IPS-18a (cell line): ENCODE results near the gene INPP5F.
"Not testable (repeated sequence)": the region's sequence is repeated elsewhere in the genome, so short reads cannot be mapped to it uniquely, and the experiment has no call there.

ENCODE experiments used
- H3K27ac ChIP-seq: one replicate; pipeline ENCODE4 v1.5.1; 2013; ENCODE audit warnings: low read length
- H3K27me3 ChIP-seq: one replicate; pipeline ENCODE4 v1.6.1; 2013; ENCODE audit warnings: mild to moderate bottlenecking, low read length; ENCODE audit not compliant: control insufficient read depth, insufficient read depth
- H3K36me3 ChIP-seq: one replicate; pipeline ENCODE4 v1.6.1; 2013; ENCODE audit warnings: low read depth, low read length; ENCODE audit not compliant: control insufficient read depth
- H3K4me1 ChIP-seq: one replicate; pipeline ENCODE4 v1.6.1; 2013; ENCODE audit warnings: low read depth, low read length; ENCODE audit not compliant: control insufficient read depth
- H3K4me3 ChIP-seq: one replicate; pipeline ENCODE4 v1.5.1; 2013; ENCODE audit warnings: low read length
- H3K9ac ChIP-seq: one replicate; pipeline ENCODE4 v1.6.1; 2013; ENCODE audit warnings: mild to moderate bottlenecking, low read length, moderate library complexity
- H3K9me3 ChIP-seq: one replicate; pipeline ENCODE4 v1.6.1; 2013; ENCODE audit warnings: low read depth, low read length; ENCODE audit not compliant: control insufficient read depth

INPP5F gene

DNA sequence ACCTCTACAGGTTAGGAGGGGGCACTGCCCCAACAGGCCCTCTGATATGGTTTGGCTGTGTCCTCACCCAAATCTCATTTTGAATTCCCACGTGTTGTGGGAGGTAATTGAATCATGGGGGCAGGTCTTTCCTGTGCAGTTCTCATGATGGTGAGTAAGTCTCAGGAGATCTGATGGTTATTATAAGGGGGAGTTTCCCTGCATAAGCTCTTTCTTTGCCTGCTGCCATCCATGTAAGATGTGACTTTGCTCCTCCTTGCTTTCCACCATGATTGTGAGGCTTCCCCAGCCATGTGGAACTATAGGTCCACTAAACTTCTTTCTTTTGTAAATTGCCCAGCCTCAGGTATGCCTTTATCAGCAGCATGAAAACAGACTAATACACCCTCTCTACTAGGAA, 14.9 kb upstream of the INPP5F start:
- not testable (repeated sequence) for H3K4me3 ChIP-seq, H3K4me1 ChIP-seq, H3K27me3 ChIP-seq, H3K9ac ChIP-seq, H3K27ac ChIP-seq, H3K9me3 ChIP-seq, H3K36me3 ChIP-seq

DNA sequence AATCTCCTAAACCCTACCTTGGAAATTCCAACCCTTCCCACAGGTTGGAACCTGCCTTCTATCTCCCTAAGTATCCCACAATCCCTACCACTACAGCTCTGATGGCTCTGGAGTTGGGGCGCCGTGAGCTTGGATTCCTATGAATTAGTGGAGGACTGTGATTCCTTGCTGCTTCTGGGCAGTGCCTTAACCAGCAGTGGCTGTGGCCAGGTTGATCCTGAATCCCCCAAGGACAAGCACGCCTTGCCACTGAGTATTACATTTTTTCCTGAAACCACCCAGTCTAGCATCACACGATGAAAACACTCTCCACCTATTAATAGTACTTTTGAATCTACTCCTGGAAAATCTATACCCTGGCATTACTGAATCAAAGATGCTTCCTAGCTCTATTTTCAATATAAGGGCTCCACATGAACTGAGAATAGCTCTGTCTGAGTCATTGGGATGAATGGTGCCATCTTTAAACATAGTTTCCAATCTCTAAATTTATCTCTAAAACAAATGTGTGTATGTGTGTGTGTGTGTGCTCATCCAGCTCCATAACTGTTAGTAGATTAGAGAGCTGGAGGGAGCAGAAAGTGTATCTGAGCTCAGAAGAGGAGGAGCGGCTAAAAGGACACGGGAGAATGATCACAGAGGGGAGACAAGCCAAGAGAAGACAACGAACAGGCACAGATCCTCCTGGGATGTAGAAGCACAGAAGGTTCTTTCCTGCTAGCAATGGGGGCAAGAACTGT, 11.9 kb upstream of the INPP5F start:
- Histone ChIP-seq H3K9me3 (peaks cover 2% of the 10 kb centered on the region), H3K9ac (no peak overlapping the region), H3K27ac (no peak overlapping the region), H3K27me3 (no peaks in the 10 kb centered on the region), H3K4me3 (no peak overlapping the region), H3K36me3 (no peaks in the 10 kb centered on the region), H3K4me1 (no peaks in the 10 kb centered on the region)

GRCh38 chr10:119714484-119714816, 11.4 kb upstream of the INPP5F start:
- Histone ChIP-seq H3K9me3 (peaks cover 2% of the 10 kb centered on the region), H3K4me1 (no peaks in the 10 kb centered on the region), H3K27me3 (no peaks in the 10 kb centered on the region), H3K4me3 (no peak overlapping the region), H3K36me3 (no peaks in the 10 kb centered on the region), H3K27ac (no peak overlapping the region), H3K9ac (no peak overlapping the region)

DNA sequence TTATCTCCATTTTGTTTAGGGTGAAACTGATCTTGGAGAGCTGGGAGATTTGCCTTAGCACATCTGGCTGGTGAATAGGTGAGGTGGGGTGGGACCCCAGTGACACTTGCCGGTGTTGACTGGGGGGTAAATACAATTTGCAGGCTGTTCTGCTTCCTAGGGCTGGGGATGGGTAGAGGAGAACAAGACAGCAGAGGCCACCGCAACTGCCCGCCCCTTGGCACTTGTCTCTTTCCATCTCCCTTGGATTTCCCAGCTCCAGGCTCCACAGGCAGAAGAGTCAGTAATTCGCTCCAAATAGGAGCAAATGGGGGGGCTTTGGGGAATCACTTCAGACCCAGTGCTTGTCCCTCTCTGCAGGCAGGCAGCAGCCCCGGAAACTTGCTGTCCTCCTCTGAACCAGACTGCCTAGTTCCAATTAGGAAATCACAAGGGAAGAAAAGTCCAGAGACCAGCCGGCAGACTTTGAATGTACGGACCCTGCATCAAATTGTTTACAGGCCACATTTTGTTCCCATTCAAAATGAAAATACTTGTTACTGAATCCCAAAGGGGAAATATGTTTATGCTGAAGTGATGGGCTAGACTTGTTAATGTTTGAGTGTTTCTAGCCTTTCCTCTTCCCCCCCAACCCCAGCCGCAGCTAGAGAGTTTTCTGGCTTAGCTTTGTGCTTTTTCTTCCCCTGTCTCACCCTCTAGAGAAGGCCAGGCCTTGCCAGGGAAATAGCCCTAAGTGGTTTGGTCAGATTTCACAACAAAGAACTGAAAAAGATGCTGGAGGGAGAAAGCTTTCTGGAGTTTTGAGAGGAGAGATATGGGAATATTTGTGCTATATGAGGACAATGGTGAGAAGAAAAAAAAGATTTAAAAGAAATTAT, 10.0 kb upstream of the INPP5F start:
- Histone ChIP-seq H3K4me1 (no peaks in the 10 kb centered on the region), H3K27ac (no peak overlapping the region), H3K36me3 (no peaks in the 10 kb centered on the region), H3K9me3 (peaks cover 5% of the 10 kb centered on the region), H3K9ac (no peak overlapping the region), H3K4me3 (no peak overlapping the region), H3K27me3 (no peaks in the 10 kb centered on the region)

- H3K9ac ChIP-seq, result no peak overlapping the region
- peaks cover 16% of the 10 kb centered on the region for H3K4me1 ChIP-seq
- H3K27me3 ChIP-seq, result no peaks in the 10 kb centered on the region
- peaks cover 3% of the 10 kb centered on the region for H3K9me3 ChIP-seq
- no peaks in the 10 kb centered on the region for H3K36me3 ChIP-seq
- no peak overlapping the region for H3K27ac ChIP-seq
- no peak overlapping the region for H3K4me3 ChIP-seq
Measured at GRCh38 chr10:119723161-119723560, 2.7 kb upstream of the INPP5F start.

GRCh38 chr10:119723624-119724023, 2.2 kb upstream of the INPP5F start:
- Histone ChIP-seq H3K4me1 (peaks cover 16% of the 10 kb centered on the region), H3K36me3 (no peaks in the 10 kb centered on the region), H3K9me3 (peaks cover 3% of the 10 kb centered on the region), H3K27me3 (no peaks in the 10 kb centered on the region), H3K9ac (no peak overlapping the region), H3K27ac (no peak overlapping the region), H3K4me3 (no peak overlapping the region)

DNA sequence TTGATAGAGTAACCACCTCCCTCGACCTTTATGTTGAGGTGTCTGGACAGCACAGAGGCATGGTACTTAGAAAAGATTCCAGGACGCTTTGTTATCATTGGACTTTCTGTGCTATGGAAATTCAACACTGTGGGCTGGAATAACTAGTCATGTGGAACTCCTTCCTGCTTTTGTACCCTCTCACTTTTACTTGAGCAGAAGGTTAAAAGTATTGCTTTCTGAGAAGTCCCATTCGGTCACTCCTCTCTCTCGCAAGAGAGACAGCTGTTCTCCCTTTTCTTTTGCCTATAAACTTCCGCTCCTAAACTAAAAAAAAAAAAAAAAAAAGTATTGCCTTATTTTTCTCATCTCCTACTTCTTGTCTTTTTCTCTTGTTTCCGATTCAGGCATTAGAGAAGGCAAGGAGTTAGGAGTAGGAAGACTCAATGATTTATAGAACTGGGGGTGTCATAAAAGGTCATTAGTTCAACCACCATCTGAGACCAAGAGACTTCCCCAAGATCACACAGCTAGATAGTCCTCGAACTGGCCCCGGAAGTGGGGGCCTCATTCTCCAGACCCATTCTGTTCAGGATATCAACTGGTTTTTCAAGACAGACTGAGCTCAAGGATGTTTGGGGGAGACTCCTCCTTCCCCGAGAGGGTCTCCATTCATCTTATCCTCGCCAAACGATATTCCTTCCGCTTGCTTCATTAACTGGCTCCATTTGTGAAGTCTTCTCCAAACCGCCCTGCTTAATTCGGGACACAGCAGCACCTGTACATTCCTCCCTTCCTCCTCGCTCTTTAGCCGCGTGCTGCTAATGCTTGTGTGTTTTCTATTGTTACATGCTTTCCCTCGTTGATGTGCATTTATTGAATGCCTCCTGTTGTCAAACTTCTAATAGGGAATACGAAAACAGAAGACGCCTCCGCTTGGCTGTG, 995 bp upstream of the INPP5F start:
- H3K4me1 ChIP-seq, result peaks cover 16% of the 10 kb centered on the region
- H3K27me3 ChIP-seq, result no peaks in the 10 kb centered on the region
- H3K9ac ChIP-seq, result peak overlapping the region; percentile 57
- H3K36me3 ChIP-seq, result no peaks in the 10 kb centered on the region
- peak overlapping the region; percentile 78 for H3K4me3 ChIP-seq
- H3K9me3 ChIP-seq, result peaks cover 3% of the 10 kb centered on the region
- no peak overlapping the region for H3K27ac ChIP-seq

DNA sequence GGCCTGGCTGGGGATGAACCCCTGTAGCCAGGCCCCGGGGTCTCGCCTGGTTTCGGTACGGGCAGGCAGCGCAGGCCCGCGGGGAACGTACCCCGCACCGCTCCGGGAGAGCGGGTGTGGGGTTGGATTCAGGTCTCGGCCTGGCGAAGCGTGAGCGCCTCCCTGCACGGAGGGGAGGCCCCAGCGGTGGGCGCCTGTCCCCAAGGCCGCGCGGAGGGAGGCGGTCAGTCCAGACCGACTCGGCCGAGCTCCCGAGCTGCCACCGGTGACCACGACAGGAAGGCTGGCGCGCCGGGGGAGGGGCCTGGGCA, 378 bp upstream of the INPP5F start:
- H3K4me1 ChIP-seq, result peaks cover 16% of the 10 kb centered on the region
- no peaks in the 10 kb centered on the region for H3K36me3 ChIP-seq
- no peaks in the 10 kb centered on the region for H3K9me3 ChIP-seq
- no peak overlapping the region for H3K27ac ChIP-seq
- peak overlapping the region; percentile 57 for H3K9ac ChIP-seq
- peak overlapping the region; percentile 78 for H3K4me3 ChIP-seq
- no peaks in the 10 kb centered on the region for H3K27me3 ChIP-seq

DNA sequence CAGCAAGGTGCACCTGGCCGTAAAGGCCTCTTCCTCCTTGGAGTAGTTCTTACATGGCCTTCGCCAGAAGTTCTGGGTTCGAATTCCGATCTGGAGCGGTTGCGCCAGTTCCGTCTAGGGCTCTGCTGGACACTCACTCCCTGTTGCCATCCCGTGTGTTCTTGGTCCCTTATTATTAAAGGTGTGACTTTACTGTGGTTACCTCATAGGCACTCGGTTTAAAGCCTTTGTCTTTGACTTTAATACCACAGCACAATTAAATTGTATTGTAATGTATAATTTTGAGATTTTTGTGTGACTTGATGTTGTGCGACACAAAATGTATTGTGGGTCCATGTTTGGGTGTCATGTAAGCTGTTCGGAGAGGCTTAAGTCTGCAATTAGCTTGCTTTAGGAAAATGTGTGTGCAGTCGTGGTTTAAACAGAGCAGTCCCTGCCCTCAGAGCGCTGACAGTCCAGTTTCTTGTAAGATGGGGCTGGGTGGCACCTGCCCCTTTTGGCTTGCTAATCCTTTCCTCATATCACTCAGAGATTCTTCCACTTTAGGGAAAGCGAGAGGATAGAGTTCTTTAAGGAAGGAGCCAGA, 919 bp downstream of the INPP5F start:
- Histone ChIP-seq H3K27ac (no peak overlapping the region), H3K9ac (no peak overlapping the region), H3K9me3 (no peaks in the 10 kb centered on the region)

GRCh38 chr10:119728172-119728800, 2.4 kb downstream of the INPP5F start:
- Histone ChIP-seq H3K36me3 (no peaks in the 10 kb centered on the region), H3K9ac (no peak overlapping the region), H3K27me3 (no peaks in the 10 kb centered on the region), H3K4me3 (no peak overlapping the region), H3K27ac (no peak overlapping the region), H3K4me1 (peaks cover 20% of the 10 kb centered on the region), H3K9me3 (no peaks in the 10 kb centered on the region)

More for the DNA sequence above, 919 bp downstream of the INPP5F start:
- no peaks in the 10 kb centered on the region for H3K36me3 ChIP-seq
- H3K4me1 ChIP-seq, result peaks cover 16% of the 10 kb centered on the region
- H3K27me3 ChIP-seq, result no peaks in the 10 kb centered on the region
- H3K4me3 ChIP-seq, result peak overlapping the region; percentile 78
